PC-9 (cell line): ENCODE data around the gene RAB30.

ENCODE experiments used
- CTCF ChIP-seq: fragments of 200-600 bp; sonication (generic); conservative IDR thresholded peaks from 2 replicates; pipeline ENCODE4 v1.6.1; 2017; ENCODE audit warnings: mixed run types, antibody characterized with exemption, mild to moderate bottlenecking, moderate library complexity
- EZH2 ChIP-seq: fragments of 200-600 bp; sonication (generic); IDR thresholded peaks from 2 replicates; pipeline ENCODE4 v1.8.0; 2017; ENCODE audit warnings: antibody characterized with exemption, low read depth

GRCh38 chr11:83026229-83026628, 45.5 kb downstream of the RAB30 start:
- TF ChIP-seq CTCF, result no peak
- no peak for TF ChIP-seq EZH2
